Right cardiac atrium (tissue), 5 donors: Measurements from ENCODE around the gene CD109. TPM values are rescaled to one million over a fixed set of nuclear protein-coding genes. Genes with fewer than 3 reads are reported as not detected.

Source experiments
- ATAC-seq, 2 donors: fragments of 200-7000 bp; cut with Tn5 transposase; one replicate each; pipeline versions ENCODE4 v1.8.0 to v1.9.1; 2020; ENCODE audit warnings: moderate library complexity in 2 of 2, mild to moderate bottlenecking in 1 of 2
- DNase-seq, 3 donors: peaks; one replicate each; pipeline ENCODE4 v3.0.0-alpha.2; 2020
- H3K27ac ChIP-seq: one replicate; pipeline ENCODE4 v1.5.1; 2013; ENCODE audit warnings: mild to moderate bottlenecking, low read length, control low read depth, moderate library complexity
- H3K27me3 ChIP-seq: one replicate; pipeline ENCODE4 v1.6.1; 2013; ENCODE audit not compliant: control insufficient read depth, insufficient read depth
- H3K4me1 ChIP-seq: one replicate; pipeline ENCODE4 v1.6.1; 2013; ENCODE audit warnings: low read length; ENCODE audit not compliant: control insufficient read depth, insufficient read depth
- H3K4me3 ChIP-seq: one replicate; pipeline ENCODE4 v1.5.1; 2013; ENCODE audit warnings: low read length, control low read depth
- H3K9me3 ChIP-seq: one replicate; pipeline ENCODE4 v1.6.1; 2013; ENCODE audit warnings: low read length; ENCODE audit not compliant: control insufficient read depth
- WGBS: extraction: QIAGEN DNeasy Blood & Tissue Kit; methylation state at CpG from one replicate; pipeline ENCODE4 v1.1.7; 2013; 5-methylcytosine and 5-hydroxymethylcytosine counted together
- intact Hi-C, 4 donors: fragments of 100-400 bp; cut with DNase I; formaldehyde crosslinking; loops; one replicate each; pipeline versions ENCODE4 v1.11.0 to v1.14.0; 2022 to 2023
- long read RNA-seq, 4 donors: library from polyadenylated mRNA; unstranded; transcript quantifications; one replicate each; pipeline ENCODE4 v2.0.0, GENCODE V29; 2020 to 2021
- polyA plus RNA-seq: library from polyadenylated mRNA; stranded (reverse); fragments of 200-250 nt; gene quantifications from one replicate; pipeline ENCODE4 v1.2.3, GENCODE V29; 2013
- total RNA-seq, 4 donors: library from RNA; stranded (reverse); fragmentation: NEBNext Ultra II Directional; extraction: Animal tissue kit (Norgen Biotek cat#: 25700); gene quantifications; one replicate each; pipeline ENCODE4 v1.2.1, GENCODE V29; 2021
- donor health status: healthy with polysubstance abuse.
- donor health status: DM: no; HTN: yes; CAD: no.
- donor health status: DM: no; HTN: no; CAD: no.
- donor health status: DM: no; HTN: yes; CAD: no; lungs with severe emphysema.
- donor health status: DM: yes; HTN: yes; CAD: no.

Gene CD109
- total RNA-seq = 10 to 100 TPM; 18.4 to 36.5 (median 31.0) TPM
- 6.6 TPM for polyA plus RNA-seq
- long read RNA-seq, donor 1, full-length matches to known transcripts = 13 of 37 reads
- long read RNA-seq, donor 1, partial matches to known transcripts = 10 of 37 reads
- long read RNA-seq, donor 1, other reads (novel, unspliced or antisense) = 14 of 37 reads
- long read RNA-seq, donor 2, full-length matches to known transcripts = 6 of 8 reads
- long read RNA-seq, donor 2, partial matches to known transcripts = 2 of 8 reads
- long read RNA-seq, donor 2, other reads (novel, unspliced or antisense) = 0 of 8 reads
- long read RNA-seq, donor 3, full-length matches to known transcripts = 14 of 48 reads
- long read RNA-seq, donor 3, partial matches to known transcripts = 14 of 48 reads
- long read RNA-seq, donor 3, other reads (novel, unspliced or antisense) = 20 of 48 reads
- long read RNA-seq, donor 4, full-length matches to known transcripts = 10 of 21 reads
- long read RNA-seq, donor 4, partial matches to known transcripts = 0 of 21 reads
- long read RNA-seq, donor 4, other reads (novel, unspliced or antisense) = 11 of 21 reads

GRCh38 chr6:73695619-73696421 lies at the start of gene CD109:
Gene CD109 (plus strand): TSS chr6:73696203. CDS start chr6:73696216, 13 bp downstream.
- Histone ChIP-seq H3K27ac (peak within 1 kb of the TSS; percentile 71), H3K27me3 (no peaks in the 10 kb centered on the region), H3K4me1 (no peaks in the 10 kb centered on the region), H3K9me3 (no peaks in the 10 kb centered on the region), H3K4me3 (peak within 1 kb of the TSS; percentile 80)
- 4% methylated on average over 61 of the region's 61 CpGs for WGBS
- DNase-seq (peak; percentile 38 to 78 (median 77)), ATAC-seq (peak; percentile 91)
- intact Hi-C loops = no loop called here

DNA sequence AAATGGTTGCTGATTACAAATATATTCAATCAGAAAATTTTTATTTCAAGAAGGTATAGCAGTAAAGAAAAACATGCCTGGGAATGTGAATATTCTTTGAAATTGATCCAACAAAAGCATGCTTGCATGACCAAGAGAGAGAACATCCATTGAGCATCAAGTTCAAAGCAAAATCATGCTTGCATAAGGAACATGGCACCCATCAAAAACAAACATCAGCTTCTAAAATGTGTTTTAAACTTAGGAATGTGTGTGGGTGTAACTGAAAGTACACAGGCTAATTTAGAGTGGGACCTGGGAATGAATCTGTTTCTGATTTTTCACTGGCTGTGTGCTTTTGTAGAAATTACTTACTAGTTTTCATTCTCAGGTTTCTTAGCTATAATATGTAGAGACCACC lies 47.8 kb upstream of the CD109 start:
- no peaks in the 10 kb centered on the region for H3K27me3 ChIP-seq
- no peak overlapping the region for H3K4me3 ChIP-seq
- intact Hi-C loops = no loop called here
- no peaks in the 10 kb centered on the region for H3K9me3 ChIP-seq
- ATAC-seq (no peak), DNase-seq (no peak)
- no peaks in the 10 kb centered on the region for H3K4me1 ChIP-seq
- H3K27ac ChIP-seq = no peak overlapping the region

DNA sequence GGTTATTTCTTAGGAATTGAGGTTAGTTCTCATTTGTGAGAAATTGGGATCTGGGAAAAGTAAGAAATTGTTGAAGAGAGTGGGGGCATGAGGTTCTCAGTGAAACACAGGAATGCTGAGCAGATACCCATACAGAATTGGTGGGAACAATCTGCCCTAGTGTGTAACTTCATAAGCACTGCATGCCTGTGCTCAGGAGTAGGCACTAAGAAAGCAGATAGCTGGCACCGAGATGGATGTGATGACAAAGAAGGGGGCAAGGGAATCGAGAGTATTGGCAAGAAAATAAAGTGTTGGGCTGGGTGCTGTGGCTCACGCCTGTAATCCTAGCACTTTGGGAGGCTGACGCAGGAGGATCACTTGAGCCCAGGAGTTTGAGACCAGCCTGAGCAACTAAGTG lies 46.2 kb upstream of the CD109 start:
- Histone ChIP-seq H3K27me3 (no peaks in the 10 kb centered on the region), H3K4me3 (no peak overlapping the region), H3K27ac (no peak overlapping the region), H3K9me3 (no peaks in the 10 kb centered on the region), H3K4me1 (no peaks in the 10 kb centered on the region)
- DNase-seq (no peak), ATAC-seq (no peak)
- intact Hi-C loops = loop anchor here in 1 of 4 donors (5.0 kb wide), 1 partner anchor 132 kb away; no protein-coding TSS in a partner anchor
- 65% methylated on average over 4 of the region's 4 CpGs for WGBS

- no peaks in the 10 kb centered on the region for H3K9me3 ChIP-seq
- peak overlapping the region; percentile 91 for H3K4me3 ChIP-seq
- peak; percentile 58 to 60 for ATAC-seq
- intact Hi-C loops = loop anchor here in 1 of 4 donors (5.0 kb wide), 1 partner anchor 136 kb away; no protein-coding TSS in a partner anchor
- H3K27ac ChIP-seq = peak overlapping the region; percentile 94
- peak; percentile 55 to 82 (median 76) for DNase-seq
- H3K4me1 ChIP-seq = no peaks in the 10 kb centered on the region
- no peaks in the 10 kb centered on the region for H3K27me3 ChIP-seq
- WGBS = 3% methylated on average over 32 of the region's 32 CpGs
Observed at GRCh38 chr6:73652637-73653570, 43.1 kb upstream of the CD109 start.

- intact Hi-C loops = loop anchor here in 1 of 4 donors (5.0 kb wide), 1 partner anchor 136 kb away; no protein-coding TSS in a partner anchor
Observed at GRCh38 chr6:73653571-73654424, 42.2 kb upstream of the CD109 start, which contains the start of gene SLC17A5. Gene SLC17A5 (minus strand): TSS chr6:73653992. CDS start chr6:73653886, 106 bp downstream.

GRCh38 chr6:73655341-73655917 lies 40.6 kb upstream of the CD109 start:
- no peaks in the 10 kb centered on the region for H3K27me3 ChIP-seq
- H3K27ac ChIP-seq = no peak overlapping the region
- 83% methylated on average over 2 of the region's 2 CpGs for WGBS
- H3K9me3 ChIP-seq = no peaks in the 10 kb centered on the region
- intact Hi-C loops = no loop called here
- H3K4me3 ChIP-seq = no peak overlapping the region
- no peaks in the 10 kb centered on the region for H3K4me1 ChIP-seq
- DNase-seq = no peak
- ATAC-seq = no peak

More at GRCh38 chr6:73653571-73654424, 42.2 kb upstream of the CD109 start, which contains the start of gene SLC17A5:
- Histone ChIP-seq H3K27me3 (no peaks in the 10 kb centered on the region), H3K4me1 (no peaks in the 10 kb centered on the region), H3K27ac (peak within 1 kb of the TSS; percentile 97), H3K9me3 (no peaks in the 10 kb centered on the region), H3K4me3 (peak within 1 kb of the TSS; percentile 91)
- ATAC-seq (peak; percentile 99), DNase-seq (peak; percentile 93 to 98 (median 98))
- under 1% methylated on average over 90 of the region's 90 CpGs for WGBS

GRCh38 chr6:73656531-73657145 lies 39.4 kb upstream of the CD109 start:
- intact Hi-C loops = no loop called here

GRCh38 chr6:73657201-73657600 lies 38.8 kb upstream of the CD109 start:
- Histone ChIP-seq H3K27me3 (no peaks in the 10 kb centered on the region), H3K4me3 (no peak overlapping the region), H3K9me3 (no peaks in the 10 kb centered on the region), H3K4me1 (no peaks in the 10 kb centered on the region), H3K27ac (no peak overlapping the region)
- 88% methylated on average over 3 of the region's 3 CpGs for WGBS
- intact Hi-C loops = no loop called here
- DNase-seq (no peak), ATAC-seq (no peak)

More at GRCh38 chr6:73656531-73657145, 39.4 kb upstream of the CD109 start:
- Histone ChIP-seq H3K27ac (no peak overlapping the region), H3K27me3 (no peaks in the 10 kb centered on the region), H3K4me3 (no peak overlapping the region), H3K9me3 (no peaks in the 10 kb centered on the region), H3K4me1 (no peaks in the 10 kb centered on the region)
- no peak for ATAC-seq
- DNase-seq = no peak
- 92% methylated on average over 2 of the region's 2 CpGs for WGBS

- H3K27me3 ChIP-seq = no peaks in the 10 kb centered on the region
- no peak overlapping the region for H3K27ac ChIP-seq
- no peak for DNase-seq
- H3K4me1 ChIP-seq = no peaks in the 10 kb centered on the region
- intact Hi-C loops = no loop called here
- H3K9me3 ChIP-seq = no peaks in the 10 kb centered on the region
- ATAC-seq = no peak
- no peak overlapping the region for H3K4me3 ChIP-seq
- WGBS = 86% methylated on average over 2 of the region's 2 CpGs
Observed at GRCh38 chr6:73664701-73665100, 31.3 kb upstream of the CD109 start.
